ENCODE measurements around the gene TMEM161B. TPM values are rescaled to one million over a fixed set of nuclear protein-coding genes. Genes with fewer than 3 reads are reported as not detected.

TMEM161B gene
- total RNA-seq, 4 donors from 2014 or later = 16.3 to 20.5 (median 18.7) TPM

DNA sequence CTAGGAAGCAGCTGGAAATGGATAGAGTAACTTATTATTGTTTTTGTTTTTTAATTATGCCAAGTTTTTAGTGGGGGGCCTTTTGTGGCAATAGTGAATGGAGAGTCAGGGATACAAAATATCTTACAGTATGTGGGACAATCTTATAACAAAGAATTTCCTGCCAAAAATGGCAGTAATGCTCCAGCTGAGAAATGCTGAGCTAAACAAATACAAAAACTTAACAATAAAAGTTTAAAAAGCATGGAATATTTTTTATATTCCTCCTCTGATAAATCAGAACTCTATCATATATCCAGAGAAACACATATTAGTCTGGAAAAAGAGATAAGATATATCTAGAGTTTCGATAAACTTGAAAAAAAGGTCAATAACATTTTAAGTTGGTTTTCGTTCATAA lies 110.6 kb downstream of the TMEM161B start:
- DNase-seq (ENCODE audit: low spot score in 2 of 2) = no peak
- H3K4me1 ChIP-seq = no peaks in the 10 kb centered on the region
- WGBS, 2 donors = 84 to 98% methylated on average over 2 of the region's 2 CpGs
- TF ChIP-seq EP300 (IDR thresholded peaks at IDR 0.05) (no peak), POLR2A (IDR thresholded peaks at IDR 0.05) (no peak)
- TF ChIP-seq, protein P1, sequence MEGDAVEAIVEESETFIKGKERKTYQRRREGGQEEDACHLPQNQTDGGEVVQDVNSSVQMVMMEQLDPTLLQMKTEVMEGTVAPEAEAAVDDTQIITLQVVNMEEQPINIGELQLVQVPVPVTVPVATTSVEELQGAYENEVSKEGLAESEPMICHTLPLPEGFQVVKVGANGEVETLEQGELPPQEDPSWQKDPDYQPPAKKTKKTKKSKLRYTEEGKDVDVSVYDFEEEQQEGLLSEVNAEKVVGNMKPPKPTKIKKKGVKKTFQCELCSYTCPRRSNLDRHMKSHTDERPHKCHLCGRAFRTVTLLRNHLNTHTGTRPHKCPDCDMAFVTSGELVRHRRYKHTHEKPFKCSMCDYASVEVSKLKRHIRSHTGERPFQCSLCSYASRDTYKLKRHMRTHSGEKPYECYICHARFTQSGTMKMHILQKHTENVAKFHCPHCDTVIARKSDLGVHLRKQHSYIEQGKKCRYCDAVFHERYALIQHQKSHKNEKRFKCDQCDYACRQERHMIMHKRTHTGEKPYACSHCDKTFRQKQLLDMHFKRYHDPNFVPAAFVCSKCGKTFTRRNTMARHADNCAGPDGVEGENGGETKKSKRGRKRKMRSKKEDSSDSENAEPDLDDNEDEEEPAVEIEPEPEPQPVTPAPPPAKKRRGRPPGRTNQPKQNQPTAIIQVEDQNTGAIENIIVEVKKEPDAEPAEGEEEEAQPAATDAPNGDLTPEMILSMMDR (IDR thresholded peaks at IDR 0.05) = no peak
- H3K4me3 ChIP-seq = no peak overlapping the region
- H3K27me3 ChIP-seq = no peaks in the 10 kb centered on the region
- peaks cover 0 to 4% (median 0%) of the 10 kb centered on the region in 4 donors for H3K9me3 ChIP-seq
- no peaks in the 10 kb centered on the region for H3K36me3 ChIP-seq
- H3K27ac ChIP-seq = no peak overlapping the region

GRCh38 chr5:88154891-88155290 lies 113.8 kb downstream of the TMEM161B start:
- no peak for DNase-seq (ENCODE audit: low spot score in 2 of 2)
- H3K4me3 ChIP-seq = no peak overlapping the region
- WGBS, 2 donors = 72 to 84% methylated on average over 1 of the region's 1 CpG
- peaks cover 0 to 5% (median 0%) of the 10 kb centered on the region in 4 donors for H3K9me3 ChIP-seq
- no peaks in the 10 kb centered on the region for H3K36me3 ChIP-seq
- no peaks in the 10 kb centered on the region for H3K4me1 ChIP-seq
- H3K27me3 ChIP-seq = no peaks in the 10 kb centered on the region
- TF ChIP-seq, protein P1 (IDR thresholded peaks at IDR 0.05) = no peak
- TF ChIP-seq POLR2A (IDR thresholded peaks at IDR 0.05) (no peak), EP300 (IDR thresholded peaks at IDR 0.05) (no peak)
- no peak overlapping the region for H3K27ac ChIP-seq

- H3K36me3 ChIP-seq = no peaks in the 10 kb centered on the region
- H3K27me3 ChIP-seq = no peaks in the 10 kb centered on the region
- peaks cover 0 to 5% (median 0%) of the 10 kb centered on the region in 4 donors for H3K9me3 ChIP-seq
- H3K4me1 ChIP-seq = peaks cover 0 to 2% (median 0%) of the 10 kb centered on the region in 4 donors
- no peak for TF ChIP-seq EP300 (IDR thresholded peaks at IDR 0.05)
- no peak for TF ChIP-seq POLR2A (IDR thresholded peaks at IDR 0.05)
- TF ChIP-seq, protein P1 (IDR thresholded peaks at IDR 0.05) = no peak
- no peak for DNase-seq (ENCODE audit: low spot score in 2 of 2)
- H3K4me3 ChIP-seq = no peak overlapping the region
- H3K27ac ChIP-seq = no peak overlapping the region
Observed at GRCh38 chr5:88150747-88151146, 117.9 kb downstream of the TMEM161B start.

DNA sequence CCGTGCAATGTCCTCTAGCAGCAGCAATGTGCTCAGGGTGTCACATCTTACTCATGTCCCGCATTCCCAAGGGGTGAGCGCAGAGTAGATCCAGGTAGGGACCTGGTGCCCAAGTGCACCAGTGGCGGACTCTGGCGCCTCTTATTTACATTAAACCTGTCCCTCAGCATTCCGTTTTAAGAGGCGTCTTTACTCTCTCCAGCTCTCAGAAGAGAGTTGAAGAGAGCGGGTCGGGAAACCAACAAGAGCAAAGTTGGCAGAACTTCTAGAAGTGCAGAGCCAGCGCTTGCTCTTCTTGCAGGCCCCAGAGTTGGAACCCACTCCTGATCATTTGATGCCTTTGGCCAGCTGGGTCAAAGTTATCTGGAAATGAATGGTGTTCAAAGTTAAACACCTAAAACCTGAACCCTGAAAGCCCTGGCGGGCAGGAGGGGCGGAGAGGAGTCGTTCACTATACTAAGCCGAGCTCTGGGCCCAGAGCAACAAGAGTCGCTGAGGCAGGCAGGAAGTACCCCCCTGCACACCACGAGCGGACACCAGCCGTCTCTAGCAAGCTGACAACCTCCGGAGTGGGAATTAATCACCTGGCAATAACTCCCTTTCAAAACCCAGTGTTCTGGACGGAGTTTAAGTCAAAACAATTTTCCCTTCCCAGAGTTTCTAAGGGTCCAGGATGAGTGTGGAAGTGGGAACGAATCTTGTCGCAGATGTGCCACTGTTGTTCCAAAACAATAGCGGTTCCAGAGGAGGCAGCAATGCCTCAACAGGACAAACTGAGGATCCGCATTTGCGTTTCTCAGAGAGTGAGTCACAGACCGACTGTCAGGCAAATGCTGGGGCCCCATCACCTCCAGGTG lies 122.8 kb downstream of the TMEM161B start:
- Histone ChIP-seq H3K4me3 (peak overlapping the region in 1 of 4 donors; percentile 11), H3K27me3 (peaks cover 0 to 8% of the 10 kb centered on the region in 2 donors), H3K27ac (no peak overlapping the region), H3K9me3 (peaks cover 0 to under 1% (median 0%) of the 10 kb centered on the region in 4 donors), H3K4me1 (peaks cover 0 to 44% (median 0%) of the 10 kb centered on the region in 4 donors), H3K36me3 (no peaks in the 10 kb centered on the region)
- 47 to 57% methylated on average over 26 of the region's 26 CpGs for WGBS, 2 donors
- no peak for DNase-seq (ENCODE audit: low spot score in 2 of 2)
- no peak for TF ChIP-seq POLR2A (IDR thresholded peaks at IDR 0.05)
- no peak for TF ChIP-seq EP300 (IDR thresholded peaks at IDR 0.05)
- TF ChIP-seq, protein P1 (IDR thresholded peaks at IDR 0.05) = no peak

GRCh38 chr5:88145221-88145610 lies 123.4 kb downstream of the TMEM161B start:
- TF ChIP-seq POLR2A (IDR thresholded peaks at IDR 0.05) (no peak), EP300 (IDR thresholded peaks at IDR 0.05) (no peak)
- peaks cover 0 to 50% (median 0%) of the 10 kb centered on the region in 4 donors for H3K4me1 ChIP-seq
- peak overlapping the region in 1 of 4 donors; percentile 11 for H3K4me3 ChIP-seq
- H3K9me3 ChIP-seq = no peaks in the 10 kb centered on the region
- DNase-seq (ENCODE audit: low spot score in 2 of 2) = no peak
- H3K27ac ChIP-seq = no peak overlapping the region
- H3K27me3 ChIP-seq = peaks cover 0 to 8% of the 10 kb centered on the region in 2 donors
- no peaks in the 10 kb centered on the region for H3K36me3 ChIP-seq
- 30 to 45% methylated on average over 16 of the region's 16 CpGs for WGBS, 2 donors

Small RNAs within 50 kb of the gene (small RNA-seq; reads per million reads assigned to genes)
- not detected for gene RNA5SP187
